ENCODE data around the gene RNGTT. TPM values are rescaled to one million over a fixed set of nuclear protein-coding genes. Genes with fewer than 3 reads are reported as not detected.
"Not testable (repeated sequence)": the region's sequence is repeated elsewhere in the genome, so short reads cannot be mapped to it uniquely, and the experiment has no call there.

RNGTT gene
- total and polyA plus RNA-seq, 4 donors = 4.1 to 15.5 (median 9.9) TPM

DNA sequence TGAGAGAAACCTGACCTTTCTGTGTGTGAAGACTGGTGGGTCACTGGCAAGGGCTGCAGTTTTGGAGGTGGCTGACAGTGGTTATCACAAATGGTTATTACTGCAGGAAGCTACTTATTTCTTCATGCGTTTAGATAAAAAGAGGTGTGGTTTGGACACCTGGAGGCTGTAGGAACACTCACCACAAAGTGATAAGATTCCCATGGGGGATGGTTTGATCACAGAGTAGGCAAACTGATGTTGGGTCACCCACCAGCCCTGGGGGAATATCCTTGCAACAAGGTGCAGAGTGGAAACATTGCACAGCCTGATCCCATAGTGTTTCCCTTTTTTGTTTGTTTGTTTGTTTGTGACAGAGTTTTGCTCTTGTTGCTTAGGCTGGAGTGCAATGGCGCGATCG is 33.9 kb upstream of the RNGTT start:
- H3K27ac ChIP-seq (ENCODE audit: low read depth in 1 of 2, low read length in 2 of 2) = no peak overlapping the region
- H3K27me3 ChIP-seq (ENCODE audit: control insufficient read depth in 1 of 2, insufficient read depth in 2 of 2, low read length in 1 of 2) = no peaks in the 10 kb centered on the region
- intact Hi-C loops (cut with DNase I) = no loop called here
- H3K4me3 ChIP-seq (ENCODE audit: low read length in 2 of 2) = no peak overlapping the region
- ATAC-seq (ENCODE audit: low FRiP score) = no peak
- no peak for DNase-seq
- no peaks in the 10 kb centered on the region for H3K9me3 ChIP-seq (ENCODE audit: control insufficient read depth, low read length)
- H3K4me1 ChIP-seq (ENCODE audit: control insufficient read depth in 1 of 2, insufficient read depth in 2 of 2, low read length in 2 of 2) = no peaks in the 10 kb centered on the region
- WGBS, 2 donors = 92 to 95% methylated on average over 4 of the region's 4 CpGs
- H3K36me3 ChIP-seq (ENCODE audit: control insufficient read depth in 1 of 2, insufficient read depth in 2 of 2, low read length in 1 of 2) = no peaks in the 10 kb centered on the region

DNA sequence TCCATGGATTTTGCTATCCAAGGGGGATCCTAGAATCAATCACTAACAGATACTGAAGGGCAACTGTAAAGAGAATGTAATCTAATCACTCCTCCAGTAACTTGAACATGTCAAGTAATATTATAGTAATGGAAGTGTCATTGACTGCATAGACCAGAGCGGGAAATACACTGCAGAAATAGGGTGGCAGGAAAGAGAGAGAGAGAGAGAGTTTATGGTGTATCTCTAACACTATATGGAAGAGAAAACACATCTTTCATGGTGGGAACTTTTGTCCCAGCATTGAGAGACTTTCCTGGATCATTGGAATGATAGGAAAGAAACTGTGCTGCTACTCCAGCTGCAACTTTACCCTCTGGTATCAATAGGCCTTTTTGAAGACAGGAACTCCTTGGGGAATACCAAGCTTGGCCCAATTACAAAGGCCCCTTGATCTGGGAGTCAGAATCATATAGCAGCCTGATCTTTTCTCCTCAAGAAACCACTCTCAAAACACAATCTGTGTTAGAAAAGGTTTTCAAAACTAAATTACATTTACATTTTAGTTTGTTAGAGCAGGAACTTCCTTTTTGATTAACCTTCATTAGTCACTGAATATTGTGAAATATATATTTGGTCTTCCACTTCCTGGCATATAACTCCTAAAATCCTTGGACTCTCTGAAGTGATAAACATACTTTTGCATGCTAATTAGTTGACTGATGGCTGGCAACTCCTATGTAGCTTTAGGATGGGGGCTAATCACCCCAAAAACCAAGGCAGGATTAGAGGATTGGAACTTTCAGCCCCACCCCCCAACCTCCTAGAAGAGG is 29.5 kb upstream of the RNGTT start:
- intact Hi-C loops (cut with DNase I) = no loop called here
- DNase-seq = no peak
- no peaks in the 10 kb centered on the region for H3K4me1 ChIP-seq (ENCODE audit: control insufficient read depth in 1 of 2, insufficient read depth in 2 of 2, low read length in 2 of 2)
- H3K27ac ChIP-seq (ENCODE audit: low read depth in 1 of 2, low read length in 2 of 2) = no peak overlapping the region
- no peaks in the 10 kb centered on the region for H3K9me3 ChIP-seq (ENCODE audit: control insufficient read depth, low read length)
- no peak overlapping the region for H3K4me3 ChIP-seq (ENCODE audit: low read length in 2 of 2)
- no peak for ATAC-seq (ENCODE audit: low FRiP score)
- no peaks in the 10 kb centered on the region for H3K36me3 ChIP-seq (ENCODE audit: control insufficient read depth in 1 of 2, insufficient read depth in 2 of 2, low read length in 1 of 2)
- 97 to 100% methylated on average over 1 of the region's 1 CpG for WGBS, 2 donors
- H3K27me3 ChIP-seq (ENCODE audit: control insufficient read depth in 1 of 2, insufficient read depth in 2 of 2, low read length in 1 of 2) = no peaks in the 10 kb centered on the region

DNA sequence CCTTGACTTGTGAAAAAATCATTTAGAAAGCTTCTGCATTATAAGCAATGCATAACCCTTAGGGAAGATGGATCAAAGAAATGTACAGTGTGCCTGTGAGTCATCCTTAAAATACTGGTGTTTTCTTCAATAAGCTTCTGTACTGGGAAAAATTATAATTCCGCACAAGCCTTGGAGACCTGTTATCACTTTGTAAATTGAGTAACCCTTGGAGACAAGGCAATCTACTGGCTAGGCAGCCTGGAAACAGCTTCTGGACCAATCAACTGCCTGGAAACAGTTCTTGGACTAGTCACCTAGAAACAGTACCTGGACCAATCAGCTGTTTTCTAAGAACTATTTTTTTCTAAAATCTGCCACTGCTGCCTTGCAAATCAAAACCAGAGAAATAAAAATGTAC is 25.8 kb upstream of the RNGTT start:
- intact Hi-C loops (cut with DNase I) = loop anchor here (5.0 to 10.0 kb wide), 2 partner anchors 43 to 46 kb away; no protein-coding TSS in a partner anchor
- WGBS, 2 donors = 21 to 28% methylated on average over 1 of the region's 1 CpG
- Histone ChIP-seq H3K4me1 (ENCODE audit: control insufficient read depth in 1 of 2, insufficient read depth in 2 of 2, low read length in 2 of 2) (no peaks in the 10 kb centered on the region), H3K9me3 (ENCODE audit: control insufficient read depth, low read length) (no peaks in the 10 kb centered on the region), H3K27ac (ENCODE audit: low read depth in 1 of 2, low read length in 2 of 2) (no peak overlapping the region), H3K4me3 (ENCODE audit: low read length in 2 of 2) (no peak overlapping the region), H3K36me3 (ENCODE audit: control insufficient read depth in 1 of 2, insufficient read depth in 2 of 2, low read length in 1 of 2) (no peaks in the 10 kb centered on the region), H3K27me3 (ENCODE audit: control insufficient read depth in 1 of 2, insufficient read depth in 2 of 2, low read length in 1 of 2) (no peaks in the 10 kb centered on the region)
- DNase-seq = no peak
- ATAC-seq (ENCODE audit: low FRiP score) = no peak

DNA sequence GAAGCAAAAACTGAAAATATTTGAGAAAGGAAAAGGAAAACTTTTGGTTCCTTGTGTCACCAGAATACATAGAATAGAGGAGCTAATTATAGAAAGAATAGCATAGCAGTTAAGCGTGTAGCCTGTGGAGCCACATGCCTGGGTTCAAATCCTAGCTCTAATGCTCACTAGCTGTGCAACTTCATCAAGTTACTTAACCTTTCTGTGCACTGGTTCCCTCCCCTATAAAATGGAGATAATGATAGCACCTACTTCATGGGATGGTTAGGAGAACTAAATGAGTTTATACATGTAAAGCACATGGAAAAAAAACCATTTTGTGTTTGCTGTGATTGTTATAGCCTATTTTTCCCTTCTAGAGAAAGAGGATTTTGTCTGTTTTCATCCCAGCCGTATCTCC is 24.5 kb upstream of the RNGTT start:
- no peak overlapping the region for H3K4me3 ChIP-seq (ENCODE audit: low read length in 2 of 2)
- no peaks in the 10 kb centered on the region for H3K27me3 ChIP-seq (ENCODE audit: control insufficient read depth in 1 of 2, insufficient read depth in 2 of 2, low read length in 1 of 2)
- H3K36me3 ChIP-seq (ENCODE audit: control insufficient read depth in 1 of 2, insufficient read depth in 2 of 2, low read length in 1 of 2) = no peaks in the 10 kb centered on the region
- intact Hi-C loops (cut with DNase I) = loop anchor here (5.0 to 10.0 kb wide), 2 partner anchors 44 to 47 kb away; no protein-coding TSS in a partner anchor
- WGBS, 2 donors = 50 to 57% methylated on average over 2 of the region's 2 CpGs
- DNase-seq (no peak), ATAC-seq (ENCODE audit: low FRiP score) (no peak)
- H3K9me3 ChIP-seq (ENCODE audit: control insufficient read depth, low read length) = no peaks in the 10 kb centered on the region
- H3K4me1 ChIP-seq (ENCODE audit: control insufficient read depth in 1 of 2, insufficient read depth in 2 of 2, low read length in 2 of 2) = no peaks in the 10 kb centered on the region
- H3K27ac ChIP-seq (ENCODE audit: low read depth in 1 of 2, low read length in 2 of 2) = no peak overlapping the region

DNA sequence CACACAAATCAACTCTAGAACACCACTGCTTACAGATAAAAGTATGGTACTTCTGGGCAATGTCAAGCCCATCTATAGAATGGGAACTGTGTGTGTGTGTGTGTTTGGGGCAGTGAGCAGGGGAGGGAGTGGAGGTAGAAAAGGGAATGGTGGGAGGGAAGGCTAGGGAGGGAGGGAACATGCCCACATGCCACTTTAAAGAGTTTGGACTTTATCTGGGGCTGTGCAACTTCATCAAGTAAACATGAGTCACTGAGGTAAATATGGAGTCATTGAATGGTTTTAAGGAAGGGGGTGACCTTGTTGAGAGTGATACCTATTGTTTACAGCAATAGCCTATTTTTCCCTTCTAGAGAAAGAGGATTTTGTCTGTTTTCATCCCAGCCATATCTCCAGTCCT is 22.5 kb upstream of the RNGTT start:
- Histone ChIP-seq H3K27ac (ENCODE audit: low read depth in 1 of 2, low read length in 2 of 2) (no peak overlapping the region), H3K27me3 (ENCODE audit: control insufficient read depth in 1 of 2, insufficient read depth in 2 of 2, low read length in 1 of 2) (no peaks in the 10 kb centered on the region), H3K4me1 (ENCODE audit: control insufficient read depth in 1 of 2, insufficient read depth in 2 of 2, low read length in 2 of 2) (no peaks in the 10 kb centered on the region), H3K4me3 (ENCODE audit: low read length in 2 of 2) (no peak overlapping the region), H3K9me3 (ENCODE audit: control insufficient read depth, low read length) (no peaks in the 10 kb centered on the region), H3K36me3 (ENCODE audit: control insufficient read depth in 1 of 2, insufficient read depth in 2 of 2, low read length in 1 of 2) (no peaks in the 10 kb centered on the region)
- DNase-seq (no peak), ATAC-seq (ENCODE audit: low FRiP score) (no peak)
- intact Hi-C loops (cut with DNase I) = loop anchor here (5.0 to 10.0 kb wide), 2 partner anchors 46 to 49 kb away; no protein-coding TSS in a partner anchor

DNA sequence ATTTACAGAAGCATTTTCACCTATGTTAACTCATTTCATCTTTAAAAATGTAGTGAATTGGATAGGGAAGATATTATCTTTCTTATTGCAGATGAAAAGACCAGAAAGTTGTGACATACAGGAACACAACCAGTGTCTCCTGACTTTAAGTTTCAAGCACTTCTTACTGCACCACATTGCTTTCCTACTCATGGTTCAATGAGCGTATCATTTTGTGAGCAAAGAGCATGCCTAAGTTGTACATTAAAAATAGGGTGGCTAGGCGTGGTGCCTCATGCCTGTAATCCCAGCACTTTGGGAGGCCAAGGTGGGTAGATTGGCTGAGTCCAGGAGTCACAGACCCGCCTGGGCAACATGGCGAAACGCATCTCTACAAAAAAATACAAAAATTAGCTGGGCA is 21.2 kb upstream of the RNGTT start:
- no peaks in the 10 kb centered on the region for H3K36me3 ChIP-seq (ENCODE audit: control insufficient read depth in 1 of 2, insufficient read depth in 2 of 2, low read length in 1 of 2)
- no peak for DNase-seq
- no peak for ATAC-seq (ENCODE audit: low FRiP score)
- H3K9me3 ChIP-seq (ENCODE audit: control insufficient read depth, low read length) = no peaks in the 10 kb centered on the region
- 94 to 96% methylated on average over 5 of the region's 5 CpGs for WGBS, 2 donors
- no peaks in the 10 kb centered on the region for H3K4me1 ChIP-seq (ENCODE audit: control insufficient read depth in 1 of 2, insufficient read depth in 2 of 2, low read length in 2 of 2)
- H3K27ac ChIP-seq (ENCODE audit: low read depth in 1 of 2, low read length in 2 of 2) = no peak overlapping the region
- no peaks in the 10 kb centered on the region for H3K27me3 ChIP-seq (ENCODE audit: control insufficient read depth in 1 of 2, insufficient read depth in 2 of 2, low read length in 1 of 2)
- intact Hi-C loops (cut with DNase I) = loop anchor here (5.0 to 10.0 kb wide), 7 partner anchors 48 to 383 kb away; partner anchors contain the start of gene UBE2J1 (in 1 of the 2)
- H3K4me3 ChIP-seq (ENCODE audit: low read length in 2 of 2) = no peak overlapping the region

DNA sequence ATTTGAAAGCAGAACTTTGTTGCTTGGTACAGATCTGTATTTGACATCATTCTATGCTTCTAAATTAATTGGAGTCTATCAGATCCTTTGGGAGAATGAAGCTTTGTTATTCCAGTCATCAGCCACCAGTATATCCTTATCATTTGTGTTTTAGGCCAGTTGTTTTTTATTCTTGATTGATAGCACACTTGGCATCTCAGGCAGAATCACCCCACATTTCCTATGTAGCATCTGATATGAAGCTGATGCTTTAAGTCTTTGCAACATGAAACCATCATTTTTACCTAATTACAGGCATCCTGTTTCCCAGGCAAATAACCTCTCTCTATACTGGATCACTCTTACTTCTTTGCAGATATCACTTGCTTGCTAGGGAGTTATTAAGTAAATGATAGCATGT is 20.7 kb upstream of the RNGTT start:
- no peaks in the 10 kb centered on the region for H3K4me1 ChIP-seq (ENCODE audit: control insufficient read depth in 1 of 2, insufficient read depth in 2 of 2, low read length in 2 of 2)
- no peaks in the 10 kb centered on the region for H3K9me3 ChIP-seq (ENCODE audit: control insufficient read depth, low read length)
- intact Hi-C loops (cut with DNase I) = loop anchor here (5.0 to 10.0 kb wide), 6 partner anchors 51 to 383 kb away; partner anchors contain the start of gene UBE2J1 (in 1 of the 2)
- no peak for ATAC-seq (ENCODE audit: low FRiP score)
- no peaks in the 10 kb centered on the region for H3K27me3 ChIP-seq (ENCODE audit: control insufficient read depth in 1 of 2, insufficient read depth in 2 of 2, low read length in 1 of 2)
- H3K36me3 ChIP-seq (ENCODE audit: control insufficient read depth in 1 of 2, insufficient read depth in 2 of 2, low read length in 1 of 2) = no peaks in the 10 kb centered on the region
- H3K4me3 ChIP-seq (ENCODE audit: low read length in 2 of 2) = no peak overlapping the region
- H3K27ac ChIP-seq (ENCODE audit: low read depth in 1 of 2, low read length in 2 of 2) = no peak overlapping the region
- DNase-seq = no peak

DNA sequence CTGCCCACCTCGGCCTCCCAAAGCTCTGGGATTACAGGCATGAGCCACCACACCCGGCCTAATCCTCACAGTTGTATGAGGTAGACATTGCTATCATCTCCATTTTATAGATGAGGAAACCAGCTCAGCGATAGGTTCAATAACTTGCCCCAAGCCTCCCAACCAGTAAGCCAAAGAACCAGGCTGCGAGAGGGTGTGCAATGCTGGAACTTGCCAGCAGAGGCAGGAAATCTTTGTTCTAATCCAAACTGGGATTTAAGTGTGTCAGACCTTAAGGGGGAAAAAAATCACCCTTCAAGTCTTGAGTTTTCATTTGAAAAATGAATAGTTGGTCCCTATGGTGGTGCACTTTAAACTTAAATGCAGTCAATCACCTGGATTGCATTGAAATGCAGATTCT is 20.1 kb upstream of the RNGTT start:
- Histone ChIP-seq H3K27me3 (ENCODE audit: control insufficient read depth in 1 of 2, insufficient read depth in 2 of 2, low read length in 1 of 2) (no peaks in the 10 kb centered on the region), H3K9me3 (ENCODE audit: control insufficient read depth, low read length) (no peaks in the 10 kb centered on the region), H3K4me1 (ENCODE audit: control insufficient read depth in 1 of 2, insufficient read depth in 2 of 2, low read length in 2 of 2) (no peaks in the 10 kb centered on the region), H3K36me3 (ENCODE audit: control insufficient read depth in 1 of 2, insufficient read depth in 2 of 2, low read length in 1 of 2) (no peaks in the 10 kb centered on the region), H3K4me3 (ENCODE audit: low read length in 2 of 2) (no peak overlapping the region), H3K27ac (ENCODE audit: low read depth in 1 of 2, low read length in 2 of 2) (no peak overlapping the region)
- intact Hi-C loops (cut with DNase I) = loop anchor here (2.0 to 10.0 kb wide), 8 partner anchors 51 to 384 kb away; partner anchors contain the start of gene UBE2J1 (in 1 of the 2)
- WGBS, 2 donors = 66 to 70% methylated on average over 4 of the region's 4 CpGs
- ATAC-seq (ENCODE audit: low FRiP score) (peak; percentile 60), DNase-seq (no peak)

DNA sequence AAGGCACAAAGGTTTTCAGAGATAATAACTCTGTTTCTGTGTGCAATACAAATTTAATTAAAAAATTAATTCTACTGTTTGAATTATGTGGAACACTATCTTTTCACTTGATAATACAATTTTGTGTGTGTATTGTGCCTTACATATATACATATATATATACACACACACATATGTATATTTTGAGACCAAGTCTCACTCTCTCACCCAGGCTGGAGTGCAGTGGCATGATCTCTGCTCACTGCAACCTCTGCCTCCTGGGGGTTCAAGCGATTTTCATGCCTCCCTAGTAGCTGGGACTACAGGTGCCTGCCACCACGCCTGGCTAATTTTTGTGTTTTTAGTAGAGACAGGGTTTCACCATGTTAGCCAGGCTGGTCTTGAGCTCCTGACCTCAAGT is 19.7 kb upstream of the RNGTT start:
- H3K36me3 ChIP-seq (ENCODE audit: control insufficient read depth in 1 of 2, insufficient read depth in 2 of 2, low read length in 1 of 2); H3K27me3 ChIP-seq (ENCODE audit: control insufficient read depth in 1 of 2, insufficient read depth in 2 of 2, low read length in 1 of 2); H3K9me3 ChIP-seq (ENCODE audit: control insufficient read depth, low read length); H3K27ac ChIP-seq (ENCODE audit: low read depth in 1 of 2, low read length in 2 of 2); ATAC-seq (ENCODE audit: low FRiP score); H3K4me1 ChIP-seq (ENCODE audit: control insufficient read depth in 1 of 2, insufficient read depth in 2 of 2, low read length in 2 of 2); H3K4me3 ChIP-seq (ENCODE audit: low read length in 2 of 2); DNase-seq: not testable (repeated sequence)
- intact Hi-C loops (cut with DNase I) = loop anchor here (2.0 to 10.0 kb wide), 8 partner anchors 52 to 384 kb away; partner anchors contain the start of gene UBE2J1 (in 1 of the 2)
- WGBS, 2 donors = 79 to 89% methylated on average over 2 of the region's 2 CpGs

All from aorta (tissue), 5 donors.